ENCODE measurements around the gene GPX4.
A peak's percentile ranks its signal among the peaks of the same experiment; 100 is the strongest.

GPX4 gene

DNA sequence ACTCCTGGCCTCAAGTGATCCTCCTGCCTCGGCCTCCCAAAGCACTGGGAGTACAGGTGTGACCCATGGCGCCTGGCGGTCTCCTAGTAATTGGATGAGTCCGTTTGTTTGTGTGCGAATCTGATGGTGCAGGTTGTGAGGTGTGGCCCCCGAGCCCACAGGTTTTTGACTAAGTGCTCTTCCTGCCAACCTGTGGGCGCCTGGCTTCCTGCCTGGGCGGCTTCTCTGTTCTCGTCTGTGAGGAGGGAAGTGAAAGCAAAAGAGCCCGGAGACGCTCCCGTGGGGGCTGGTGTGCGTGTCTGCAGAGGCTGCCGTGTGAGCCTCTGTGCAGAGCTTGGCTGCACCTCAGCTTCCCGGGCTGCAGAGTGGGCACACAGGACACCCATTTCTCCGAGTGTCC lies 26.8 kb upstream of the GPX4 start:
- H3K9me3 Mint-ChIP-seq: no peaks in the 10 kb centered on the region
- H3K36me3 Mint-ChIP-seq (ENCODE audit: low read depth): peaks cover 6% of the 10 kb centered on the region
- peaks cover 10% of the 10 kb centered on the region for H3K27me3 Mint-ChIP-seq (ENCODE audit: low read depth, poor library complexity)
- H3K27ac Mint-ChIP-seq: no peak overlapping the region
- H3K4me1 Mint-ChIP-seq: peaks cover 7% of the 10 kb centered on the region
- TF ChIP-seq, protein P1, sequence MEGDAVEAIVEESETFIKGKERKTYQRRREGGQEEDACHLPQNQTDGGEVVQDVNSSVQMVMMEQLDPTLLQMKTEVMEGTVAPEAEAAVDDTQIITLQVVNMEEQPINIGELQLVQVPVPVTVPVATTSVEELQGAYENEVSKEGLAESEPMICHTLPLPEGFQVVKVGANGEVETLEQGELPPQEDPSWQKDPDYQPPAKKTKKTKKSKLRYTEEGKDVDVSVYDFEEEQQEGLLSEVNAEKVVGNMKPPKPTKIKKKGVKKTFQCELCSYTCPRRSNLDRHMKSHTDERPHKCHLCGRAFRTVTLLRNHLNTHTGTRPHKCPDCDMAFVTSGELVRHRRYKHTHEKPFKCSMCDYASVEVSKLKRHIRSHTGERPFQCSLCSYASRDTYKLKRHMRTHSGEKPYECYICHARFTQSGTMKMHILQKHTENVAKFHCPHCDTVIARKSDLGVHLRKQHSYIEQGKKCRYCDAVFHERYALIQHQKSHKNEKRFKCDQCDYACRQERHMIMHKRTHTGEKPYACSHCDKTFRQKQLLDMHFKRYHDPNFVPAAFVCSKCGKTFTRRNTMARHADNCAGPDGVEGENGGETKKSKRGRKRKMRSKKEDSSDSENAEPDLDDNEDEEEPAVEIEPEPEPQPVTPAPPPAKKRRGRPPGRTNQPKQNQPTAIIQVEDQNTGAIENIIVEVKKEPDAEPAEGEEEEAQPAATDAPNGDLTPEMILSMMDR (IDR thresholded peaks at IDR 0.05): no peak
- DNase-seq: no peak
- H3K4me3 Mint-ChIP-seq: no peak overlapping the region

DNA sequence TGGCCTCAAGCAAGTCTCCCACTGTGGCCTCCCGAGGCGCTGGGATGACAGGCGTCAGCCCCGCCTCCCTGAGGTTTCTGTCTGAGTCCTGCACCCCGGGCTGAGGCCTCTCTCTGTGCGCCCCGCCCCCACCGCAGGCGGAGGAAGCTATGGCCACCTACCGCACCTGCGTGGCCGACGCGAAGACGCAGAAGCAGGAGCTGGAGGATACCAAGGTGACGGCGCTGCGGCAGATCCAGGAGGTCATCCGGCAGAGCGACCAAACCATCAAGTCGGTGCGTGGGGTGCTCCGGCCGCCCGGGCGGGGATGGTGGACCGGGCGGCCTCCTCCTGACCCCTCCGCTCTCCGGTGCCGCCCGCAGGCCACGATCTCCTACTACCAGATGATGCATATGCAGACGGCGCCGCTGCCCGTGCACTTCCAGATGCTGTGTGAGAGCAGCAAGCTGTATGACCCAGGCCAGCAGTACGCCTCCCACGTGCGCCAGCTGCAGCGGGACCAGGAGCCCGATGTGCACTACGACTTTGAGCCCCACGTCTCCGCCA lies 24.2 kb upstream of the GPX4 start:
- H3K27ac Mint-ChIP-seq: no peak overlapping the region
- TF ChIP-seq, protein P1 (IDR thresholded peaks at IDR 0.05): no peak
- DNase-seq: no peak
- no peaks in the 10 kb centered on the region for H3K9me3 Mint-ChIP-seq
- H3K27me3 Mint-ChIP-seq (ENCODE audit: low read depth, poor library complexity): no peaks in the 10 kb centered on the region
- H3K4me3 Mint-ChIP-seq: no peak overlapping the region
- peaks cover 6% of the 10 kb centered on the region for H3K4me1 Mint-ChIP-seq
- H3K36me3 Mint-ChIP-seq (ENCODE audit: low read depth): peaks cover 6% of the 10 kb centered on the region

DNA sequence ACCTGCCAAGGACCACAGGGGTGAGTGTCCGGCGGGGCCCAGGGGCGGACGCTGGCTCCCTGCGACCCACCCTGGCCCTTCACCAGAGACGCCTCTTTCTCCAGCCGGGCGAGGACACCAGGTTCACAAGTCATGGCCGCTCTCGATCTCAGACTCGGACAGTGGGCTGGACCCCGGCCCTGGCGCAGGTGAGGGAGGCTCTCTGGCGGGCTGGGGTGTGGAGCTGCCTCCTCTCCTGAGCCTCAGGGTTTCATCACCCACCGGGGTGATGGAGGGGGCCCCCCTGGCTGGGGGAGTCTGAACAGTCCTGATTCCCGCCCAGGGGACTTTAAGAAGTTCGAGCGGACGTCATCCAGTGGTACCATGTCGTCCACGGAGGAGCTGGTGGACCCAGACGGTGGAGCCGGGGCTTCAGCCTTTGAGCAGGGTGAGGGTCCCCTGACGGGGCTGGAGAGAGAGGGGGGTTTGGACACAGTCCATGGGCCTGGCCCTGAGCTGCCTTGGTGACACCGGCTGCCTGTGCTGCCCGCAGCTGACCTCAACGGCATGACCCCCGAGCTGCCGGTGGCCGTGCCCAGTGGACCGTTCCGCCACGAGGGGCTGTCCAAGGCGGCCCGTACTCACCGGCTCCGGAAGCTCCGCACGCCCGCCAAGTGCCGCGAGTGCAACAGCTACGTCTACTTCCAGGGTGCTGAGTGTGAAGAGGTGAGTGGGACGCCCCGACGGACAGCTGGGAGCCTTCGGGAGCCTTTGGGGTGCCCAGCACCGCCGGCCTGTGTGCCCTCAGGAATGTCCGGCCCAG lies 23.2 kb upstream of the GPX4 start:
- Mint-ChIP-seq H3K4me3 (no peak overlapping the region), H3K27ac (no peak overlapping the region), H3K27me3 (ENCODE audit: low read depth, poor library complexity) (no peaks in the 10 kb centered on the region), H3K4me1 (peaks cover 4% of the 10 kb centered on the region), H3K9me3 (no peaks in the 10 kb centered on the region), H3K36me3 (ENCODE audit: low read depth) (peaks cover 6% of the 10 kb centered on the region)
- TF ChIP-seq, protein P1 (IDR thresholded peaks at IDR 0.05): no peak
- DNase-seq: no peak

DNA sequence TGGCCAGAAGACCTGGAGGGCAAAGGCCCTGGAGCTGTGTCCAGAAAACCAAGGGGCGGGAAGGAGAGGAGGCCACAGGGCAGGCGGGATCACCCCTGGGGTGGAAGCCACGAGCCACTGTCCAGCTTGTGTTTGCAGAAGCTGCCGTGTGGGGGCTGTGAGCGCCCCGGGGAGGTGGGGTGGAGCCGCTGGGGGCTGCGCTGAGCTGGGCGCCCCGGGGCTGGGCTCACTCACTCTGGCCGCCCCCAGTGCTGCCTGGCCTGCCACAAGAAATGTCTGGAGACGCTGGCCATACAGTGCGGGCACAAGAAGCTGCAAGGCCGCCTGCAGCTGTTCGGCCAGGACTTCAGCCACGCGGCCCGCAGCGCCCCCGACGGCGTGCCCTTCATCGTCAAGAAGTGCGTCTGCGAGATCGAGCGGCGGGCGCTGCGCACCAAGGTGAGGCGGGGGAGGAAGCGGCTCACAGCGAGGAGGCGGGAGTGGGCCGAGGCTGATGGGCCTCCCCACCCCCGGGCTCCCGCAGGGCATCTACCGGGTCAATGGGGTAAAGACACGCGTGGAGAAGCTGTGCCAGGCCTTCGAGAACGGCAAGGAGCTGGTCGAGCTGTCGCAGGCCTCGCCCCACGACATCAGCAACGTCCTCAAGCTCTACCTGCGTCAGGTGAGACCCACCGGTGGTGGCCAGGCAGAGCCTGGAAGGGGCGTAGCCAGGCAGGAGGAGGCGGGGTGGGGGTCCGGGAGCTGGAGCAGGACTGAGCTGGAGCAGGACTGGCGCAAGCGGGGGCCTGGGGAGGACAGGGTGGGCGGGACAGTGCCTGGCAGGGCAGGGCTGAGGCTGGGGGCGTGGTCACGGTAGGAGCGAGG lies 22.3 kb upstream of the GPX4 start:
- H3K4me1 Mint-ChIP-seq: no peaks in the 10 kb centered on the region
- H3K27ac Mint-ChIP-seq: no peak overlapping the region
- no peak overlapping the region for H3K4me3 Mint-ChIP-seq
- no peak for DNase-seq
- H3K36me3 Mint-ChIP-seq (ENCODE audit: low read depth): no peaks in the 10 kb centered on the region
- TF ChIP-seq, protein P1 (IDR thresholded peaks at IDR 0.05): no peak
- no peaks in the 10 kb centered on the region for H3K27me3 Mint-ChIP-seq (ENCODE audit: low read depth, poor library complexity)
- no peaks in the 10 kb centered on the region for H3K9me3 Mint-ChIP-seq

DNA sequence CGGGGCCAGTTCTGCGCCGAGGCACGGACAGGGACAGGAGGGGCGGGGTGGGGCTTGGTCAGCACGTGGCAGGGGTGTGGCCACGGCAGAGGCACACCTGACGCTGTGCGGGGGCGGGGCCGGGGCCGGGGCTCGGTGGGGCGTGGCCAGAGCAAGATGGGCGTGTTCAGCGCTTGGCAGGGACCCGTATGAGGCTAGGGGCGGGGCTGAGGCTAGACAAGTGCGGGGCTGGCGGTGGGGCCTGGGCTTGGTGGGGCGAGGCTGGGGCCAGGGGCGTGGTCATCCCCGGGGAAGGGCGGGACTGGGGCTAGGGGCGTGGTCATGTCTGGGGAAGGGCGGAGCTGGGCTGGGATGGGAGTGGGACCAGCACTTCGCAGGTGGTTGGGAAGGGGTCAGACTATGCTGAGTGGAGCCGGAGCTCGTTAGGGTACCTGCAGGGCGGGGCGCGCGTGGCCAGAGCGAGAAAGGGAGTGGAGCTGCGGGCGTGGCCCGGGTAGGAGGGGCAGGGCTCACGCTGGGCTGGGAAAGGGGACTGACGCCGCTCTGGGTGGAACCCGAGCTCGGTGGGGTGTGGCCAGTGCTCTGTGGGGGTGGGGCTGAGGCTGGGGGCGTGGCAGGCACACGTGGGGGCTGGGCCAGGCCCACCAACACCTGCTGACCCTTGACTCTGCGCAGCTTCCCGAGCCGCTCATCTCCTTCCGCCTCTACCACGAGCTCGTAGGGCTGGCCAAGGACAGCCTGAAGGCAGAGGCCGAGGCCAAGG lies 21.4 kb upstream of the GPX4 start:
- no peaks in the 10 kb centered on the region for H3K27me3 Mint-ChIP-seq (ENCODE audit: low read depth, poor library complexity)
- H3K36me3 Mint-ChIP-seq (ENCODE audit: low read depth): no peaks in the 10 kb centered on the region
- no peaks in the 10 kb centered on the region for H3K9me3 Mint-ChIP-seq
- no peaks in the 10 kb centered on the region for H3K4me1 Mint-ChIP-seq
- DNase-seq: peak; percentile 94
- no peak overlapping the region for H3K27ac Mint-ChIP-seq
- TF ChIP-seq, protein P1 (IDR thresholded peaks at IDR 0.05): no peak
- H3K4me3 Mint-ChIP-seq: peak overlapping the region; percentile 75

Data from nephron progenitor cell (in vitro differentiated cells).